ENCODE measurements around the gene PFKFB4. TPM values are rescaled to one million over a fixed set of nuclear protein-coding genes. Genes with fewer than 3 reads are reported as not detected.

The PFKFB4 gene
- total RNA-seq, 2 donors from 2014 or later, result 9.9 to 89.0 TPM

DNA sequence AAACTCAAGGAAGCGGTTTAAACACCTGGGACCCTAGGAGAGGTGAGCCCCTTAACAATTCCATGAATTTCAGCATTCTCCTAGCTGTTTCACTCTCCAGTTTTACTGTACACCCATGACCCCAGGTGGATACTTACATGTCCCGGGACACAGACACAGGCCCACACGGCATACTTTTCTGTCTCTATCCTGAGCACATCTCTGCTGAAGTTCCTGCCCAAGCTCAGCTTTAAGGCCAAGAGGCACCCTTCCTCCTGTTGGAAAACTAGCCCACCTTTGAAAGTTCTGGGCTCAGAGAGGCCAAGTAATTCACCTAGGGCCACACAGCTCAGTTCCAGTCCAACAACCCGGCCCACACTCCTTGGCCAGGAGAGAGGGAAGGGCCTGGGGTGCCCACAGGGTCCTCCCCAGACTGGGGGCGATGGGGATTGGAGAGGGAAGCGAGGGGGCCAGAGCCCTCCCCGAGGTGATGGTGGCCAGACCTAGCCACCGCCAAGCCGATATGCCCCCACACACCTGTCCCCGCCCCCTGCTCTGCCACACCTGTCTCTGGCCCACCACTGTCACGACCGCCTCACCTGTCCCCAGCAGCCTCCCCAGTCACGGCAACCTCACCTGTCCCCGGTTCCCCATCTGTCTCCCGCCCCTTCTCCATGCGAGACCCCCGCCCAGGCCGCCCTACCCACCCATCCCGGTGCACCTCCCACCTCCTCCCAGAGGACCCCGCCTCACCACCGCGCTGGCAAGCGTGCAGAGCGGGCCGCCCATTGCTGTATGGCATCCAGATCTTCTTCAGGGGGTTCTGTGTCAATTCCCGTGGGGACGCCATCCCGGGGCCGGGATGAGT is 431 bp downstream of the PFKFB4 start:
- Histone ChIP-seq H3K9me3 (no peaks in the 10 kb centered on the region), H3K4me3 (peak overlapping the region; percentile 42 to 54), H3K27me3 (replicated peaks; ENCODE audit: insufficient read depth) (no peaks in the 10 kb centered on the region), H3K36me3 (no peaks in the 10 kb centered on the region), H3K27ac (peak overlapping the region; percentile 68 to 74), H3K4me1 (replicated peaks) (peaks cover 5% of the 10 kb centered on the region)
- peak; percentile 48 for TF ChIP-seq POLR2A (IDR thresholded peaks at IDR 0.05)
- TF ChIP-seq, protein P1, sequence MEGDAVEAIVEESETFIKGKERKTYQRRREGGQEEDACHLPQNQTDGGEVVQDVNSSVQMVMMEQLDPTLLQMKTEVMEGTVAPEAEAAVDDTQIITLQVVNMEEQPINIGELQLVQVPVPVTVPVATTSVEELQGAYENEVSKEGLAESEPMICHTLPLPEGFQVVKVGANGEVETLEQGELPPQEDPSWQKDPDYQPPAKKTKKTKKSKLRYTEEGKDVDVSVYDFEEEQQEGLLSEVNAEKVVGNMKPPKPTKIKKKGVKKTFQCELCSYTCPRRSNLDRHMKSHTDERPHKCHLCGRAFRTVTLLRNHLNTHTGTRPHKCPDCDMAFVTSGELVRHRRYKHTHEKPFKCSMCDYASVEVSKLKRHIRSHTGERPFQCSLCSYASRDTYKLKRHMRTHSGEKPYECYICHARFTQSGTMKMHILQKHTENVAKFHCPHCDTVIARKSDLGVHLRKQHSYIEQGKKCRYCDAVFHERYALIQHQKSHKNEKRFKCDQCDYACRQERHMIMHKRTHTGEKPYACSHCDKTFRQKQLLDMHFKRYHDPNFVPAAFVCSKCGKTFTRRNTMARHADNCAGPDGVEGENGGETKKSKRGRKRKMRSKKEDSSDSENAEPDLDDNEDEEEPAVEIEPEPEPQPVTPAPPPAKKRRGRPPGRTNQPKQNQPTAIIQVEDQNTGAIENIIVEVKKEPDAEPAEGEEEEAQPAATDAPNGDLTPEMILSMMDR (IDR thresholded peaks at IDR 0.05), result no peak
- DNase-seq (ENCODE audit: low spot score), result peak; percentile 28
- intact Hi-C loops (cut with DNase I), result loop anchor here (5.0 to 10.0 kb wide), 4 partner anchors 41 to 281 kb away; partner anchors contain the start of genes COL7A1 and NCKIPSD
- WGBS, result 13% methylated on average over 29 of the region's 29 CpGs

DNA sequence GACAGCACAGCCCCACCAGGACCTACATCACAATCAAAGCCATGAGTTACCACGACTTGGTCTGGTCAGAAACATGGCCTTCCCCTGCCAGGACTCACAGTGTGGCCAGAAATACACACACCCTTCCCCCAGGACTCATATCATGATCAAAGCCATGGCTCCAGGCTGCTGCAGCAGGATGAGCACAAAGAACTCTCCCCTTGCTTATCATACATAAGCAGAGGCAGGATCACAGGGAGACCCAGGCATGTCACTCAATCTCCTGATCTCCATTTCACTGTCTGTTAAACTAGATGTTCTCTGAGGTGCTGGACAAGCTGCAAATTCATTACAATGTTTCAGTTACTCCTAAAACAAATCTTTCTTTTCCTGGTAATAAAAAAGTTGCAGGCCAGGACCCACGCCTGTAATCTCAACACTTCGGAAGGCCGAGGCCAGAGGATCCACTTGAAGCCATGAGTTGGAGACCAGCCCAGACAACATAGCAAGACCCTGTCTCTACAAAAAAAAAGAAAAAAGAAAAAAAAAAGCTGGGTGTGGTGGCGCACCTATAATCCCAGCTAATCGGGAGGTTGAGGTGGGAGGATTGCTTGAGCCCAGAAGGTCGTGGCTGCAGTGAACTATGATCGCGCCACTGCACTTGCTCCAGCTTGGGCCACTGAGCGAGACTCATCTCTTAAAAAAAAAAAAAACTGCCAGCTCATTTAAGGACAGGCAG is 1.2 kb downstream of the PFKFB4 start:
- Histone ChIP-seq H3K4me3 (no peak overlapping the region), H3K27ac (peak overlapping the region in 1 of 2 donors; percentile 74), H3K4me1 (replicated peaks) (peaks cover 5% of the 10 kb centered on the region), H3K27me3 (replicated peaks; ENCODE audit: insufficient read depth) (no peaks in the 10 kb centered on the region), H3K36me3 (no peaks in the 10 kb centered on the region), H3K9me3 (no peaks in the 10 kb centered on the region)
- intact Hi-C loops (cut with DNase I), result loop anchor here (5.0 to 10.0 kb wide), 4 partner anchors 42 to 281 kb away; partner anchors contain the start of genes COL7A1 and NCKIPSD
- no peak for DNase-seq (ENCODE audit: low spot score)
- no peak for TF ChIP-seq POLR2AphosphoS5 (IDR thresholded peaks at IDR 0.05)
- TF ChIP-seq POLR2A (IDR thresholded peaks at IDR 0.05), result no peak
- TF ChIP-seq, protein P1 (IDR thresholded peaks at IDR 0.05), result no peak
- WGBS, result 78% methylated on average over 10 of the region's 10 CpGs

DNA sequence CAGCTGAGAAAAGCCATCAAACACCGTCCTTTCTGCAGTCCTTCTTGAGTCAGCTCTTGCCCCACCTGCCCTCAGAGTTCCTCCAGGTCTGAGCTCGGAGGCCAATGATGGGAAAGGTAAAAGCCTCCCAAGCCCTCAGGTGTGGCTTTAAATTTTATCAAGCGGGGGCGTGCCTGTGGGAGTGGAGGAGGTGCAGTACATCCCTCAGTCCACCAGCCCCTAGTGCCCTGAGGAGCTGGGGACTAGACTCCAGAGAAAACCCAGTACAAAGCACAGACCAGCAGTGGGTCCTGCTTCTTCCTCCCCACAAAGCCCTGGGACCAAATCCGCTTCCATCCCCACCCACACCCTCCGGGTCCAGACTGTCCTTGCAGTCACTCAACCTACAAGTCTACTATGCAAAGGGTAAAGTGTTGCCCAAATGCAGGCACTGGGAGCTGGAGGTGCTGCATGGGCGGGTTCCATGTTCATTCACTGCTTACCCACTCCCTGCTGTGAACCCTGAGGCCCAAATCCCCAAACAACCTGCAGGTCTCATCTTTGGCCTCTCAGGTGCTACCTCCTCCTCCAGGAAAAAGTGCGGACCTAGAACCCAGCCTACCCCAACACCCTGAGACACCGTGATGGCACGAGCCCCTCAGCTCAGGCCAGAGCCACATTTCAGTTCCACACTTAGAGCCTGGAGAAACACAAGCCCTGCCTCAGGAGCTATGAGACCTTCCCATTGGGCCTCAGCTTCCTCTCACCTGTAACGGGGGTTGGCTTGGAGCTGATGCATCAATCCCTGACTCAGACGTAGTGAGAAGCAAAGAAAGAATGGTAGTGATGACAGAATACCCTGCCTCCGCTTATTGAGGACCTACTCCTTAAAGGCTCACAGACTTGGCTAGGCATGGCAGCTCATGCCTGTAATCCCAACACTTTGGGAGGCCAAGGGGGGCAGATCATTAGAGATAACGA is 2.4 kb downstream of the PFKFB4 start:
- WGBS, result 88% methylated on average over 14 of the region's 14 CpGs
- no peak overlapping the region for H3K4me3 ChIP-seq
- H3K9me3 ChIP-seq, result no peaks in the 10 kb centered on the region
- H3K4me1 ChIP-seq (replicated peaks), result peaks cover 5% of the 10 kb centered on the region
- no peak for DNase-seq (ENCODE audit: low spot score)
- no peaks in the 10 kb centered on the region for H3K27me3 ChIP-seq (replicated peaks; ENCODE audit: insufficient read depth)
- H3K27ac ChIP-seq, result no peak overlapping the region
- no peaks in the 10 kb centered on the region for H3K36me3 ChIP-seq
- no peak for TF ChIP-seq POLR2A (IDR thresholded peaks at IDR 0.05)
- TF ChIP-seq, protein P1 (IDR thresholded peaks at IDR 0.05), result no peak
- TF ChIP-seq POLR2AphosphoS5 (IDR thresholded peaks at IDR 0.05), result no peak
- intact Hi-C loops (cut with DNase I), result loop anchor here (10.0 kb wide), 1 partner anchor 279 kb away; no protein-coding TSS in a partner anchor

DNA sequence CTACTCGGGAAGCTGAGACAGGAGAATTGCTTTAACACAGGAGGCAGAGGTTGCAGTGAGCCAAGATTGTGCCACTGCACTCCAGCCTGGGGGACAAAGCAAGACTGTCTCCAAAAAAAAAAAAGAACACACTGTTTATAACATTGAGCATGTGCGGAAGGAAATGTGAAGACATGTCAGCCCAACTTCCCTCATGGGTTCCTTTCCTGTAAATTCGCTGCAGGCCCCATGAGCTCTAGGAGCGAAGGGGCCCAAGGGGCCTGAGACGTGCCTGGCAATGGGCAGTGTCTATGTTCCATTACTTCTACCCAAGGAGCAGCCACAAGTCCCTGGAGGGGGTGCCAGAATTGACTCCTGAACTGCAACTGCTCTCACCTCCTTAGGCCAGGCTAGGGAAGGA is 3.2 kb downstream of the PFKFB4 start:
- no peak overlapping the region for H3K4me3 ChIP-seq
- TF ChIP-seq POLR2AphosphoS5 (IDR thresholded peaks at IDR 0.05), result no peak
- no peaks in the 10 kb centered on the region for H3K27me3 ChIP-seq (replicated peaks; ENCODE audit: insufficient read depth)
- 84% methylated on average over 5 of the region's 5 CpGs for WGBS
- H3K4me1 ChIP-seq (replicated peaks), result peaks cover 5% of the 10 kb centered on the region
- DNase-seq (ENCODE audit: low spot score), result no peak
- H3K36me3 ChIP-seq, result no peaks in the 10 kb centered on the region
- no peaks in the 10 kb centered on the region for H3K9me3 ChIP-seq
- intact Hi-C loops (cut with DNase I), result loop anchor here (10.0 kb wide), 1 partner anchor 279 kb away; no protein-coding TSS in a partner anchor
- H3K27ac ChIP-seq, result peak overlapping the region in 1 of 2 donors; percentile 35
